ENCODE results near the gene HEXD.

The HEXD gene

GRCh38 chr17:82424001-82424862, 6.1 kb downstream of the HEXD start:
- peak; percentile 66 for TF ChIP-seq CTCF (IDR thresholded peaks at IDR 0.05; ENCODE audit: insufficient read depth, low read length, poor library complexity, severe bottlenecking)
- Histone ChIP-seq H3K36me3 (ENCODE audit: control insufficient read depth, insufficient read depth, low read length) (peaks cover 14% of the 10 kb centered on the region), H3K4me3 (replicated peaks; ENCODE audit: low read depth, low read length) (no peak overlapping the region), H3K27me3 (replicated peaks; ENCODE audit: control insufficient read depth, insufficient read depth, low read length) (no peaks in the 10 kb centered on the region)
- no peak for DNase-seq (ENCODE audit: extremely low read depth, insufficient read length)

GRCh38 chr17:82424863-82425159, 6.7 kb downstream of the HEXD start:
- TF ChIP-seq CTCF (IDR thresholded peaks at IDR 0.05; ENCODE audit: insufficient read depth, low read length, poor library complexity, severe bottlenecking), result no peak
- Histone ChIP-seq H3K4me3 (replicated peaks; ENCODE audit: low read depth, low read length) (no peak overlapping the region), H3K36me3 (ENCODE audit: control insufficient read depth, insufficient read depth, low read length) (peaks cover 14% of the 10 kb centered on the region), H3K27me3 (replicated peaks; ENCODE audit: control insufficient read depth, insufficient read depth, low read length) (no peaks in the 10 kb centered on the region)
- DNase-seq (ENCODE audit: extremely low read depth, insufficient read length), result no peak

- Histone ChIP-seq H3K27me3 (replicated peaks; ENCODE audit: control insufficient read depth, insufficient read depth, low read length) (no peaks in the 10 kb centered on the region), H3K4me3 (replicated peaks; ENCODE audit: low read depth, low read length) (peak overlapping the region; percentile 58), H3K36me3 (ENCODE audit: control insufficient read depth, insufficient read depth, low read length) (peaks cover 8% of the 10 kb centered on the region)
- no peak for DNase-seq (ENCODE audit: extremely low read depth, insufficient read length)
- no peak for TF ChIP-seq CTCF (IDR thresholded peaks at IDR 0.05; ENCODE audit: insufficient read depth, low read length, poor library complexity, severe bottlenecking)
Measured at GRCh38 chr17:82428546-82428945, 10.4 kb downstream of the HEXD start.

- Histone ChIP-seq H3K27me3 (replicated peaks; ENCODE audit: control insufficient read depth, insufficient read depth, low read length) (no peaks in the 10 kb centered on the region), H3K4me3 (replicated peaks; ENCODE audit: low read depth, low read length) (peak overlapping the region; percentile 58), H3K36me3 (ENCODE audit: control insufficient read depth, insufficient read depth, low read length) (peaks cover 3% of the 10 kb centered on the region)
- no peak for TF ChIP-seq CTCF (IDR thresholded peaks at IDR 0.05; ENCODE audit: insufficient read depth, low read length, poor library complexity, severe bottlenecking)
- no peak for DNase-seq (ENCODE audit: extremely low read depth, insufficient read length)
Measured at GRCh38 chr17:82429824-82430223, 11.7 kb downstream of the HEXD start.

DNA sequence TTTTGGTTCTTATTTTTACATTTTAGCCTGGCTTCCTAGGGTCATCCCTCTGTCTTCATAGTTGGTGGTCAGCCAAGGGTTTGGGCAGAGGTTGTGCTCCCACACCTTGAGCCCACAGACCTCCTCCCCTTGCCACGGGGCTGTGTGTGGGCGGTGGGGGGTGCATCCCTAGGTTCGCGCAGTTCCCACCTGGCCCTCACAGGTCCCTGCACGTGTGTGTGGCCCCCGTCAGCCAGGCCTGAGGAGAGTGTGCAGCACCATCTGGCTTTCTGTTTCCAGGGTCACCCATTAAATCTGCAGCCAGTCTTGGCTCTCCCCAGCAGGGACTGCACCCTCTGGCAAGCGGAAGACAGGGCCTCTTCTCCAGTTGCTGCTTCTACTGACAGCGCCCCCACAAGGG, 13.9 kb downstream of the HEXD start:
- Histone ChIP-seq H3K36me3 (ENCODE audit: control insufficient read depth, insufficient read depth, low read length) (no peaks in the 10 kb centered on the region; the same call in none of the 2 replicates), H3K27me3 (replicated peaks; ENCODE audit: control insufficient read depth, insufficient read depth, low read length) (no peaks in the 10 kb centered on the region), H3K4me3 (replicated peaks; ENCODE audit: low read depth, low read length) (no peak overlapping the region)
- no peak for TF ChIP-seq CTCF (IDR thresholded peaks at IDR 0.05; ENCODE audit: insufficient read depth, low read length, poor library complexity, severe bottlenecking)
- no peak for DNase-seq (ENCODE audit: extremely low read depth, insufficient read length)
